HL-60 (cell line): ENCODE data around the gene DHRS7.
A peak's percentile ranks its signal among the peaks of the same experiment; 100 is the strongest.

Experiments used
- DNase-seq, 2 experiments: peaks; one replicate each; pipeline ENCODE4 v3.0.0-alpha.2; 2010 to 2020; ENCODE audit warnings: low read depth in 1 of 2, low spot score in 1 of 2
- H3K27ac ChIP-seq: fragments of 250-450 bp; sonication (Bioruptor Pico); replicated peaks from 2 replicates; pipeline ENCODE4 v1.5.1; 2020; ENCODE audit warnings: mild to moderate bottlenecking, moderate library complexity
- H3K27me3 ChIP-seq: fragments of 250-450 bp; sonication (Bioruptor Pico); 2 replicates; pipeline ENCODE4 v1.5.1; 2021; ENCODE audit warnings: mild to moderate bottlenecking, moderate library complexity; ENCODE audit not compliant: insufficient read depth, poor library complexity, severe bottlenecking
- H3K4me3 ChIP-seq: replicated peaks from 2 replicates; pipeline ENCODE4 v1.5.1; 2011; ENCODE audit warnings: mild to moderate bottlenecking, control low read depth, low read length; ENCODE audit not compliant: insufficient read depth
- CTCF ChIP-seq: IDR thresholded peaks from one replicate; pipeline ENCODE4 v1.5.1; 2011; ENCODE audit warnings: low read length, control low read depth, inconsistent platforms; ENCODE audit not compliant: insufficient read depth
- GABPA ChIP-seq: IDR thresholded peaks from 2 replicates; pipeline ENCODE4 v1.6.1; 2012; ENCODE audit warnings: low read depth
- POLR2AphosphoS5 ChIP-seq: IDR thresholded peaks from 2 replicates; pipeline ENCODE4 v1.6.1; 2012; ENCODE audit warnings: low read depth
- REST ChIP-seq: IDR thresholded peaks from 2 replicates; pipeline ENCODE4 v1.6.1; 2012; ENCODE audit warnings: low read depth; ENCODE audit not compliant: insufficient replicate concordance
- SPI1 ChIP-seq: IDR thresholded peaks from 2 replicates; pipeline ENCODE4 v1.6.1; 2012; ENCODE audit warnings: low read depth, mild to moderate bottlenecking, borderline replicate concordance

The DHRS7 gene

GRCh38 chr14:60188115-60188514, 22.9 kb upstream of the DHRS7 start:
- DNase-seq = no peak
- Histone ChIP-seq H3K27me3 (no peaks in the 10 kb centered on the region), H3K27ac (no peak overlapping the region), H3K4me3 (no peak overlapping the region)
- no peak for TF ChIP-seq GABPA
- peak; percentile 1 for TF ChIP-seq CTCF
- no peak for TF ChIP-seq SPI1

GRCh38 chr14:60184905-60185555, 19.8 kb upstream of the DHRS7 start:
- no peak overlapping the region for H3K4me3 ChIP-seq
- H3K27me3 ChIP-seq = no peaks in the 10 kb centered on the region
- H3K27ac ChIP-seq = no peak overlapping the region
- no peak for DNase-seq
- no peak for TF ChIP-seq REST
- TF ChIP-seq SPI1 = no peak
- TF ChIP-seq POLR2AphosphoS5 = no peak
- TF ChIP-seq CTCF = no peak
- TF ChIP-seq GABPA = no peak

GRCh38 chr14:60184146-60184904, 19.1 kb upstream of the DHRS7 start:
- TF ChIP-seq SPI1 (no peak), CTCF (peak; percentile 23), REST (no peak), POLR2AphosphoS5 (no peak), GABPA (no peak)
- H3K27ac ChIP-seq = no peak overlapping the region
- peak overlapping the region; percentile 23; the same call in 1 of the 2 replicates for H3K4me3 ChIP-seq
- H3K27me3 ChIP-seq = no peaks in the 10 kb centered on the region
- peak in 1 of 2 experiments; percentile 45 for DNase-seq
